ENCODE results near the gene CCDC152.

DNA sequence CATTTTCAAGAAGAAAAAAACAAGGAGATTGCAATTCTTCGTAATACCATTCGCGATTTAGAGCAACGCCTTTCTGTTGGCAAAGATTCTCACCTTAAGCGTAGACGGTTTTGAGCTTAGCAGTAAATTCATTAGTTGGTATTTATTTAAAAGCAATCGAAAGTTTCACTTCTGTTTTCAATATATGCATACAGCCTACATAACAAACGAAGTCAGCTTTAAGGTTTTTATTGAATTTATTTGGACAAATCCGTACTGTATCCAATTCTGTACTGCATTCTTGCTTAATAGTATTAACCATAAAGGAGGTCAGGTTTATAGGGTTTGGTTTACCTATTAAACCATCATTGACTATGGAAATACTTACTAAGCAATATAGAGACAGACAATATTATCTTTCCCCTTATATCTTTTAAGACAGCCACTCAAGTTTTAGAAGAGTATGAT, 43.1 kb downstream of the CCDC152 start:
- TF ChIP-seq, protein P1, sequence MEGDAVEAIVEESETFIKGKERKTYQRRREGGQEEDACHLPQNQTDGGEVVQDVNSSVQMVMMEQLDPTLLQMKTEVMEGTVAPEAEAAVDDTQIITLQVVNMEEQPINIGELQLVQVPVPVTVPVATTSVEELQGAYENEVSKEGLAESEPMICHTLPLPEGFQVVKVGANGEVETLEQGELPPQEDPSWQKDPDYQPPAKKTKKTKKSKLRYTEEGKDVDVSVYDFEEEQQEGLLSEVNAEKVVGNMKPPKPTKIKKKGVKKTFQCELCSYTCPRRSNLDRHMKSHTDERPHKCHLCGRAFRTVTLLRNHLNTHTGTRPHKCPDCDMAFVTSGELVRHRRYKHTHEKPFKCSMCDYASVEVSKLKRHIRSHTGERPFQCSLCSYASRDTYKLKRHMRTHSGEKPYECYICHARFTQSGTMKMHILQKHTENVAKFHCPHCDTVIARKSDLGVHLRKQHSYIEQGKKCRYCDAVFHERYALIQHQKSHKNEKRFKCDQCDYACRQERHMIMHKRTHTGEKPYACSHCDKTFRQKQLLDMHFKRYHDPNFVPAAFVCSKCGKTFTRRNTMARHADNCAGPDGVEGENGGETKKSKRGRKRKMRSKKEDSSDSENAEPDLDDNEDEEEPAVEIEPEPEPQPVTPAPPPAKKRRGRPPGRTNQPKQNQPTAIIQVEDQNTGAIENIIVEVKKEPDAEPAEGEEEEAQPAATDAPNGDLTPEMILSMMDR (IDR thresholded peaks at IDR 0.05 in 4 of 5, conservative IDR thresholded peaks at IDR 0.05 in 1 of 5): no peak
- TF ChIP-seq POLR2A (IDR thresholded peaks at IDR 0.05): no peak

Data from gastrocnemius medialis (tissue), 4 donors.